CD4-positive, alpha-beta T cell (primary cell): ENCODE results near the gene TMEM126B. TPM values are rescaled to one million over a fixed set of nuclear protein-coding genes. Genes with fewer than 3 reads are reported as not detected.

Experiments used
- ATAC-seq: fragments of 200-7000 bp; cut with Tn5 transposase; one replicate; pipeline ENCODE4 v1.10.0; 2022; ENCODE audit warnings: mild to moderate bottlenecking; ENCODE audit not compliant: poor library complexity
- CTCF ChIA-PET: fragments of 350-600 bp; sonication (Branson Sonifier 250); formaldehyde crosslinking; loops from one replicate; lab custom pipeline; 2021; ENCODE audit warnings: antibody characterized with exemption, inconsistent platforms; lab: Charles Lee
- POLR2A ChIA-PET: fragments of 350-600 bp; sonication (Branson Sonifier 250); formaldehyde crosslinking; loops from one replicate; lab custom pipeline; 2021; ENCODE audit warnings: antibody characterized with exemption, inconsistent platforms; lab: Charles Lee
- DNase-seq, 14 experiments: peaks; one replicate each; pipeline ENCODE4 v3.0.0-alpha.2; 2013 to 2020; ENCODE audit warnings: mixed read lengths in 2 of 14
- H3K27ac ChIP-seq, 2 donors: one replicate each; pipeline versions ENCODE4 v1.5.1 to v1.7.0; 2013; ENCODE audit warnings: low read length in 2 of 2, low read depth in 1 of 2, mild to moderate bottlenecking in 1 of 2
- H3K27me3 ChIP-seq, 2 experiments: 1 replicate in 1 of 2; 2 replicates in 1 of 2; pipeline versions ENCODE4 v1.6.1 to v1.7.0; 2013; ENCODE audit warnings: low read length in 2 of 2, control low read depth in 1 of 2, mild to moderate bottlenecking in 1 of 2, moderate library complexity in 1 of 2; ENCODE audit not compliant: insufficient read depth in 2 of 2, control insufficient read depth in 1 of 2
- H3K36me3 ChIP-seq: one replicate; pipeline ENCODE4 v1.6.1; 2013; ENCODE audit warnings: low read length, control low read depth; ENCODE audit not compliant: insufficient read depth
- H3K4me1 ChIP-seq: one replicate; pipeline ENCODE4 v1.6.1; 2013; ENCODE audit warnings: low read length, control low read depth; ENCODE audit not compliant: insufficient read depth
- H3K4me3 ChIP-seq: one replicate; pipeline ENCODE4 v1.5.1; 2013; ENCODE audit warnings: mild to moderate bottlenecking, low read length, moderate library complexity
- H3K9me3 ChIP-seq, 2 experiments: 1 replicate in 1 of 2; 2 replicates in 1 of 2; pipeline versions ENCODE4 v1.6.1 to v1.7.0; 2013; ENCODE audit warnings: low read length in 2 of 2, mild to moderate bottlenecking in 2 of 2, control low read depth in 1 of 2, moderate library complexity in 1 of 2; ENCODE audit not compliant: control insufficient read depth in 1 of 2, insufficient read depth in 1 of 2
- H3K27ac Mint-ChIP-seq: one replicate; pipeline ENCODE4 v1.8.0; 2020; ENCODE audit warnings: mixed read lengths
- H3K27me3 Mint-ChIP-seq: one replicate; pipeline ENCODE4 v1.8.0; 2021; ENCODE audit warnings: mixed read lengths
- H3K36me3 Mint-ChIP-seq: one replicate; pipeline ENCODE4 v1.8.0; 2021; ENCODE audit warnings: low read depth, mixed read lengths
- H3K4me1 Mint-ChIP-seq: one replicate; pipeline ENCODE4 v1.8.0; 2021; ENCODE audit warnings: low read depth, mixed read lengths
- H3K4me3 Mint-ChIP-seq: one replicate; pipeline ENCODE4 v1.8.0; 2020; ENCODE audit warnings: mild to moderate bottlenecking, mixed read lengths
- H3K9me3 Mint-ChIP-seq: one replicate; pipeline ENCODE4 v1.8.0; 2020; ENCODE audit warnings: mixed read lengths
- intact Hi-C, 2 experiments: fragments of 100-400 bp; cut with DNase I in 1 of 2; cut with micrococcal nuclease in 1 of 2; formaldehyde crosslinking; loops; one replicate each; pipeline versions ENCODE4 v1.15.1 to v1.9.0; 2023 to 2025; cut with DNase I, micrococcal nuclease
- total RNA-seq, 174 experiments: library from RNA in 2 of 174; stranded (reverse) in 2 of 174; gene quantifications; one replicate each; pipeline ENCODE4 v1.2.3 and lab custom pipeline; 2021 to 2026
- TF ChIP-seq, protein P1 (sequence below): fragments of 200-600 bp; IDR thresholded peaks from one replicate; pipeline ENCODE4 v1.8.0; 2022; ENCODE audit warnings: antibody characterized with exemption, mild to moderate bottlenecking

Gene TMEM126B
- total RNA-seq, 2 experiments from 2014 or later = 16.3 to 16.8 TPM

DNA sequence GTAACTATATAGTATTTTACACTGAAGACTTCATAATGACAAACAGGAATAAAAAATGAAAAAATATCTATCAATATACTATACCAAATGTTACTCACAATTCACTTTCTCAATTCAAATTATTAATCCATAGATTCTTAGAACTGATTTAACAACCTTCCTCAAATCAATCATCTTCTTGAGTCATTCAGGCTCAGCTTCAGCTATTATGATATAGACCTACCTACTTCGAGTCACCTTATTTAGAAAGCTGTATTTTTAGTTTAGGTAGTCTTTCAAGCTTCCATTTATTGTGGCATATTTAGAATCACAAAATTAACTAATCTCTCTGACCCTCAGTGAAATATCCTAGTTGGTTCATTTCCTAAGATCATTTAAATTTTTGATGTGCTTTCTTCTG, 28.4 kb downstream of the TMEM126B start:
- Histone ChIP-seq H3K4me1 (no peaks in the 10 kb centered on the region), H3K4me3 (no peak overlapping the region), H3K36me3 (peaks cover 74% of the 10 kb centered on the region), H3K9me3 (no peaks in the 10 kb centered on the region), H3K27me3 (no peaks in the 10 kb centered on the region), H3K27ac (no peak overlapping the region)
- intact Hi-C loops = no loop called here
- Mint-ChIP-seq H3K4me1 (peaks cover 76% of the 10 kb centered on the region), H3K36me3 (peaks cover 86% of the 10 kb centered on the region), H3K27ac (no peak overlapping the region), H3K4me3 (no peak overlapping the region), H3K9me3 (no peaks in the 10 kb centered on the region), H3K27me3 (no peaks in the 10 kb centered on the region)
- ChIA-PET POLR2A (interaction anchor here (9.3 kb wide), 1 partner anchor 6 kb away, joined by 136 read pairs; the partner anchor contains the start of gene TMEM126A), CTCF (interaction anchor here (1.6 kb wide), 1 partner anchor 198 kb away, joined by 3 read pairs; no protein-coding TSS in a partner anchor)
- TF ChIP-seq, protein P1, sequence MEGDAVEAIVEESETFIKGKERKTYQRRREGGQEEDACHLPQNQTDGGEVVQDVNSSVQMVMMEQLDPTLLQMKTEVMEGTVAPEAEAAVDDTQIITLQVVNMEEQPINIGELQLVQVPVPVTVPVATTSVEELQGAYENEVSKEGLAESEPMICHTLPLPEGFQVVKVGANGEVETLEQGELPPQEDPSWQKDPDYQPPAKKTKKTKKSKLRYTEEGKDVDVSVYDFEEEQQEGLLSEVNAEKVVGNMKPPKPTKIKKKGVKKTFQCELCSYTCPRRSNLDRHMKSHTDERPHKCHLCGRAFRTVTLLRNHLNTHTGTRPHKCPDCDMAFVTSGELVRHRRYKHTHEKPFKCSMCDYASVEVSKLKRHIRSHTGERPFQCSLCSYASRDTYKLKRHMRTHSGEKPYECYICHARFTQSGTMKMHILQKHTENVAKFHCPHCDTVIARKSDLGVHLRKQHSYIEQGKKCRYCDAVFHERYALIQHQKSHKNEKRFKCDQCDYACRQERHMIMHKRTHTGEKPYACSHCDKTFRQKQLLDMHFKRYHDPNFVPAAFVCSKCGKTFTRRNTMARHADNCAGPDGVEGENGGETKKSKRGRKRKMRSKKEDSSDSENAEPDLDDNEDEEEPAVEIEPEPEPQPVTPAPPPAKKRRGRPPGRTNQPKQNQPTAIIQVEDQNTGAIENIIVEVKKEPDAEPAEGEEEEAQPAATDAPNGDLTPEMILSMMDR = no peak
- DNase-seq = no peak
- no peak for ATAC-seq

DNA sequence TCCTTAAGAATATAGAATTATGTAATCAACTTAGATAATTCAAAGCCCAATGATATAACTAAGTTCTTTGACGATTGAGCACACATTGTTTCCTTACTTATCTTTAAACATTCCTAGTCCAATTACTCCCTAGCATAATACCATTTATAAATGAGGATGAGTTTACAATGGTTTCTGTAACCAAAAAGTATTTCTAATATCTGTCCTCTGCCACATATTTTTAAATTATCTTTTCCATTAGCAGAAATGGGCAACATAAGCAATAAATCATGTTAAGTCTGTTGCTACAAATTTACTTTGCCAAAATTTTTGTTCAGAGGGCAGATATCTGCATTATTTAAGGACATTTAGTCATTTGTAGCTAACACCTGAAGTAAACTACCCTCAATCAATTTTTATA, 29.8 kb downstream of the TMEM126B start:
- Mint-ChIP-seq H3K27ac (no peak overlapping the region), H3K27me3 (no peaks in the 10 kb centered on the region), H3K9me3 (no peaks in the 10 kb centered on the region), H3K4me1 (peaks cover 78% of the 10 kb centered on the region), H3K4me3 (no peak overlapping the region), H3K36me3 (peaks cover 86% of the 10 kb centered on the region)
- TF ChIP-seq, protein P1 = no peak
- Histone ChIP-seq H3K9me3 (no peaks in the 10 kb centered on the region), H3K27me3 (no peaks in the 10 kb centered on the region), H3K4me1 (peaks cover 5% of the 10 kb centered on the region), H3K27ac (no peak overlapping the region), H3K4me3 (no peak overlapping the region), H3K36me3 (peaks cover 68% of the 10 kb centered on the region)
- intact Hi-C loops = no loop called here
- ATAC-seq = no peak
- DNase-seq = no peak
- POLR2A ChIA-PET = interaction anchor here (9.3 kb wide), 1 partner anchor 7 kb away, joined by 136 read pairs; the partner anchor contains the start of gene TMEM126A
- CTCF ChIA-PET = interaction anchor here (1.5 kb wide), 1 partner anchor 30 kb away, joined by 3 read pairs; the partner anchor contains the start of gene TMEM126B

DNA sequence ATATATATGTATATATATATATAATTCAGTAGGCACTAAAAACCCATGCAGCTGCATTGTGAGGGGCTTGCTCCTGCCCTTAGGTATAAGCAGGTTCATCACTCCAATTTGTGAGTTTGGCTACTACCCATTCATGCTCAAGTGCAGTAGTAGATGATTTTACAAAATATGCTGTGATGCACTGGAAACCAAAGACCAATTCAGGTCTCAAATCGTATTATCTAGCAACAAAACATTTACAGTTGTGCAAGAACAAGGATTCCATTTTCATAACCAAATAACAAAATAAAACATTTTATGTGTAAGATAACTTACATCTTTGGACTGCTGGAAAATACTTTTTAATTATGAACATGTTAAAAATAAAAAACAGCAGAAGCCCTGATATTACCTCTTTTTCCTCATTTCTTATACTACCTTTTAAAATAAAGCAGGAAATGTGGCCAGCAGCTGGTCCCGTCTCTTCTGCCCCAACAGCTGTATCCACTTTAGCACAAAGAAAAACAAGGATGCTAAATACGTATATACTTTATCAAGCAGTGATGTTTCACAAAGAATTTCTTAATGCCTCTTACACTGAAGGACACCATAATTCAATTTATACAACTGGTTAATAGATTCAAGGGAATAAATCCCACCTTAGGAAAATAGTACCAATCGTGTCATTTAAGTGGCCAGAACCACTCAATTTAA, 33.7 kb downstream of the TMEM126B start:
- peaks cover 40% of the 10 kb centered on the region for H3K36me3 ChIP-seq
- no peak overlapping the region for H3K27ac ChIP-seq
- H3K9me3 Mint-ChIP-seq = no peaks in the 10 kb centered on the region
- DNase-seq (no peak), ATAC-seq (no peak)
- TF ChIP-seq, protein P1 = no peak
- peak overlapping the region; percentile 94 for H3K4me3 ChIP-seq
- intact Hi-C loops = loop anchor here (2.0 to 10.0 kb wide), 6 partner anchors 13 to 643 kb away; partner anchors contain the start of genes PICALM (in 2 of the 2), EED (in 1 of the 2) and HIKESHI (in 1 of the 2)
- no peaks in the 10 kb centered on the region for H3K27me3 ChIP-seq
- peaks cover 14% of the 10 kb centered on the region for H3K4me1 ChIP-seq
- POLR2A ChIA-PET = interaction anchor here (9.3 kb wide), 1 partner anchor 11 kb away, joined by 136 read pairs; the partner anchor contains the start of gene TMEM126A
- H3K27ac Mint-ChIP-seq = peak overlapping the region; percentile 100
- H3K9me3 ChIP-seq = no peaks in the 10 kb centered on the region
- no peaks in the 10 kb centered on the region for H3K27me3 Mint-ChIP-seq
- peaks cover 80% of the 10 kb centered on the region for H3K4me1 Mint-ChIP-seq
- CTCF ChIA-PET = no interaction called here
- peaks cover 75% of the 10 kb centered on the region for H3K36me3 Mint-ChIP-seq
- peak overlapping the region; percentile 100 for H3K4me3 Mint-ChIP-seq
